Keratinocyte (primary cell): ENCODE measurements around the gene SLFN11.

Experiments used
- CTCF ChIP-seq, 3 experiments: IDR thresholded peaks in 1 of 3; conservative IDR thresholded peaks in 1 of 3; optimal IDR thresholded peaks in 1 of 3; 2 replicates in 2 of 3; 3 replicates in 1 of 3; pipeline versions ENCODE3 to v1.5.1; 2011; ENCODE audit warnings: low read length in 3 of 3, mild to moderate bottlenecking in 3 of 3, moderate library complexity in 2 of 3, control low read depth in 1 of 3, inconsistent platforms in 1 of 3; ENCODE audit not compliant: insufficient read depth in 2 of 3; ENCODE audit errors: extremely low read depth in 1 of 3
- EZH2 ChIP-seq: IDR thresholded peaks from one replicate; pipeline ENCODE4 v1.6.1; 2012; ENCODE audit warnings: inconsistent platforms, mild to moderate bottlenecking, low read length, moderate library complexity

- no peak for TF ChIP-seq CTCF (optimal IDR thresholded peaks at IDR 0.05 in 1 of 3, IDR thresholded peaks at IDR 0.05 in 1 of 3, conservative IDR thresholded peaks at IDR 0.05 in 1 of 3; ENCODE audit: extremely low read depth in 1 of 3, insufficient read depth in 2 of 3, low read length in 3 of 3)
- no peak for TF ChIP-seq EZH2
These were observed 59.5 kb downstream of the SLFN11 start for GRCh38 chr17:35313875-35314409.
